Uterus (tissue), 4 donors: ENCODE results near the gene MT1E. TPM values are rescaled to one million over a fixed set of nuclear protein-coding genes. Genes with fewer than 3 reads are reported as not detected.

Experiments used
- DNase-seq, 2 donors: peaks; one replicate each; pipeline ENCODE4 v3.0.0-alpha.2; 2019 to 2020
- H3K27ac ChIP-seq, 2 donors: fragments of 200-600 bp; sonication (generic); 1 replicate in 1 of 2; 2 replicates in 1 of 2; pipeline ENCODE4 v1.5.1; 2016 to 2018
- H3K27me3 ChIP-seq, 2 donors: fragments of 200-600 bp; sonication (generic); one replicate each; pipeline ENCODE4 v1.5.1; 2018 to 2019; ENCODE audit warnings: control low read depth in 1 of 2
- H3K36me3 ChIP-seq, 2 donors: fragments of 200-600 bp; sonication (generic); one replicate each; pipeline ENCODE4 v1.5.1; 2019; ENCODE audit warnings: control low read depth in 1 of 2
- H3K4me1 ChIP-seq, 2 donors: fragments of 200-600 bp; sonication (generic); one replicate each; pipeline ENCODE4 v1.5.1; 2018 to 2019; ENCODE audit warnings: control low read depth in 1 of 2
- H3K4me3 ChIP-seq, 2 donors: fragments of 200-600 bp; sonication (generic); 1 replicate in 1 of 2; 2 replicates in 1 of 2; pipeline ENCODE4 v1.5.1; 2018 to 2019; ENCODE audit warnings: mild to moderate bottlenecking in 1 of 2
- H3K9me3 ChIP-seq, 2 donors: fragments of 200-600 bp; sonication (generic); one replicate each; pipeline ENCODE4 v1.5.1; 2019; ENCODE audit warnings: control low read depth in 1 of 2
- CTCF ChIP-seq, 4 experiments: fragments of 200-600 bp in 2 of 4; fragments of 450-650 bp in 2 of 4; sonication (generic) in 2 of 4; IDR thresholded peaks; one replicate each; pipeline ENCODE4 v1.5.1; 2016 to 2019; ENCODE audit warnings: antibody characterized with exemption in 4 of 4, mild to moderate bottlenecking in 2 of 4, moderate library complexity in 1 of 4
- POLR2A ChIP-seq, 2 donors: fragments of 450-650 bp; IDR thresholded peaks; one replicate each; pipeline ENCODE4 v1.6.1; 2016; ENCODE audit warnings: antibody characterized with exemption in 2 of 2, mild to moderate bottlenecking in 1 of 2, moderate library complexity in 1 of 2
- intact Hi-C: fragments of 100-400 bp; cut with DNase I; formaldehyde crosslinking; loops from one replicate; pipeline ENCODE4 v1.15.1; 2023; ENCODE audit warnings: low total_unique reads
- total RNA-seq, 4 donors: library from RNA; depleted of rRNA in 3 of 4; stranded (reverse); fragments of >200 nt in 3 of 4; gene quantifications; one replicate each; pipeline versions ENCODE4 v1.1.0 to v1.2.4, GENCODE V29; 2014 to 2023
- donor health status: DM: yes; HTN: yes; CAD: no.

The MT1E gene
- total RNA-seq, 4 donors from 2014 or later: 0.48 to 51.9 (median 51.2) TPM; not detected in 1

DNA sequence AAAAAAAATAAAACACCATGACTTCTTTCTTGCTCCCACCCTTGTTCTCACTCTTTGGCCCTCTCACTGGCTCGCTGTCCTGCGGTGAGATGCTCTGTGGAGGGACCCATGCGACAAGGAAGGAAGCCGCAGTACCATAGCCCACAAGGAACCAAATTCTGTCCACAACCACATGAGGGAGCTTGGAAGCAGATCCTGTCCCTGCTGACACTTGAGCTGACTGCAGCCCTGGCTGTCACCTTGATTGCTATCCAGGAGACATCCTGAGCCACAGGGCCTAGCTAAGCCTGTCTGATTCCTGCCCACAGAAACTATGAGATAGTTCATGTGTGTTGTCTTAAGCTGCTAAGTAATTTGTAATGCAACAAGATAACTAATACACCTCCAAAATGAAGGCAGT is 22.0 kb upstream of the MT1E start:
- TF ChIP-seq POLR2A (IDR thresholded peaks at IDR 0.05): no peak
- peak; percentile 8 to 42 (median 22) for TF ChIP-seq CTCF (IDR thresholded peaks at IDR 0.05)
- no peaks in the 10 kb centered on the region for H3K9me3 ChIP-seq
- DNase-seq: no peak
- H3K36me3 ChIP-seq: no peaks in the 10 kb centered on the region
- peaks cover 7% of the 10 kb centered on the region in 2 donors for H3K4me1 ChIP-seq
- H3K4me3 ChIP-seq: no peak overlapping the region
- no peak overlapping the region for H3K27ac ChIP-seq
- intact Hi-C loops: no loop called here
- H3K27me3 ChIP-seq: no peaks in the 10 kb centered on the region

DNA sequence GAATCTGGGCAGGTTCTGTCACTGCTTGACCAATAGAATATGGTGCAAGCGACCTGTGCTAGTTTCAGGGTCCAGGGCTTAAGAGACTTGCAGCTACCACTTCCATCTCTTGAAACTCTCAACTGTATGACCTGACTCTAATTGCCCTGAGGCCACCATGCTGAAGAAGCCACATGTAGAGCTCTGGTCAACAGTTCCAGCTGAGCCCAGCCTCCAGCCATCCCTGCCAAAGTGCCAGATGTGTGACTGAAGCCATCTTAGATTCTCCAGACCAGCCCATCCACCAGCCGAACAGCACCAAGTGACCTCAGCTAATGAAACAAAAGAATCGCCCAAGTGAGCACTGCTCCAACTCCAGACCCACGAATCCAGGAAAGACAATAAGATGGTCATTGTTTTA is 20.6 kb upstream of the MT1E start:
- no peaks in the 10 kb centered on the region for H3K9me3 ChIP-seq

GRCh38 chr16:56605475-56605874 is 20.1 kb upstream of the MT1E start:
- Histone ChIP-seq H3K27me3 (no peaks in the 10 kb centered on the region), H3K4me1 (peaks cover 7 to 13% of the 10 kb centered on the region in 2 donors), H3K36me3 (no peaks in the 10 kb centered on the region), H3K9me3 (no peaks in the 10 kb centered on the region), H3K4me3 (no peak overlapping the region), H3K27ac (peak overlapping the region; percentile 95 to 97)
- intact Hi-C loops: no loop called here
- TF ChIP-seq POLR2A (IDR thresholded peaks at IDR 0.05) (no peak), CTCF (IDR thresholded peaks at IDR 0.05) (no peak)
- DNase-seq: no peak

More for the DNA sequence above, 20.6 kb upstream of the MT1E start:
- peaks cover 7% of the 10 kb centered on the region in 2 donors for H3K4me1 ChIP-seq
- no peaks in the 10 kb centered on the region for H3K36me3 ChIP-seq
- H3K27ac ChIP-seq: peak overlapping the region in 1 of 2 donors; percentile 97
- H3K4me3 ChIP-seq: no peak overlapping the region
- DNase-seq: no peak
- intact Hi-C loops: no loop called here
- TF ChIP-seq CTCF (IDR thresholded peaks at IDR 0.05): no peak
- TF ChIP-seq POLR2A (IDR thresholded peaks at IDR 0.05): no peak
- no peaks in the 10 kb centered on the region for H3K27me3 ChIP-seq

GRCh38 chr16:56606071-56606475 is 19.5 kb upstream of the MT1E start:
- intact Hi-C loops: no loop called here
- TF ChIP-seq CTCF (IDR thresholded peaks at IDR 0.05) (no peak), POLR2A (IDR thresholded peaks at IDR 0.05) (no peak)
- DNase-seq: peak; percentile 77 to 84
- H3K27ac ChIP-seq: peak overlapping the region; percentile 95 to 97
- no peaks in the 10 kb centered on the region for H3K27me3 ChIP-seq
- H3K9me3 ChIP-seq: no peaks in the 10 kb centered on the region
- H3K4me1 ChIP-seq: peaks cover 7 to 14% of the 10 kb centered on the region in 2 donors
- no peaks in the 10 kb centered on the region for H3K36me3 ChIP-seq
- H3K4me3 ChIP-seq: no peak overlapping the region

DNA sequence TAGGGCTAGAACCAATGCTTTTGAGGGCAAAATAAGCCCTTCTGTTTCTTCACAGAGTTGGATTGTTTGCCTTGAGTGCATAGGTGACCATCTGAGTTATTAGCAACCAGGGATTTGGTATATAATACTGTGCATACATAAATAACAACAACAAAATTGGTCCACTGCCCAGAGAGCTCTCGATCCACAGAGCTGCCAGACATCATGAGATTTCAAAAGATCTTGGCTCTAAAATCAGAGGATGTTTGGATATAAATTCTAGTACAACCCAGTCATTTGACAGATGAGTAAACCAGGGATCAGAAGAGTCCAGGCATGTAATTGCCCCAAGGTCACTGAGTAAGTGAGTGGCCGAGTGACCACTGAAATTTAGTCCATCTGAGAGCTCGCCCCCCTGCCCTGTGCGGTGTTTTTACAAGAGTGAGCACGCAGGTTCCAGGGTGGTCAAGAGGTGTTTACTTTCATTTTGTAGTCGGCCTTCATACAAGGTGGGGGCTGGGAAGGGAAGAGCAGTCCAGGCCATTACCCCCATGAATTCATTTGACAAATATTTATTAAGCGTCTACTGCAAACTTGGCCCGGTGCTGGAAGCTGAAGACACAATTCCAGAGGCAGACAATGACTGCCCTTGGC is 19.0 kb upstream of the MT1E start:
- no peak for TF ChIP-seq POLR2A (IDR thresholded peaks at IDR 0.05)
- no peak for TF ChIP-seq CTCF (IDR thresholded peaks at IDR 0.05)
- intact Hi-C loops: no loop called here
- Histone ChIP-seq H3K4me3 (no peak overlapping the region), H3K36me3 (no peaks in the 10 kb centered on the region), H3K27me3 (no peaks in the 10 kb centered on the region), H3K27ac (peak overlapping the region; percentile 95 to 97), H3K9me3 (no peaks in the 10 kb centered on the region), H3K4me1 (peaks cover 7 to 14% of the 10 kb centered on the region in 2 donors)
- DNase-seq: peak in 1 of 2 donors; percentile 69
